Gastrocnemius medialis (tissue), 4 donors: ENCODE measurements around the gene GPR15LG. TPM values are rescaled to one million over a fixed set of nuclear protein-coding genes. Genes with fewer than 3 reads are reported as not detected.

Experiments
- ATAC-seq, 2 donors: fragments of 150-250 bp; one replicate each; pipeline ENCODE4 v1.9.1; 2016
- DNase-seq, 2 donors: peaks; one replicate each; pipeline ENCODE4 v3.0.0-alpha.2; 2019
- H3K27ac ChIP-seq, 4 donors: fragments of 200-600 bp; sonication (generic); 1 replicate in 1 of 4; 2 replicates in 3 of 4; pipeline ENCODE4 v1.5.1; 2016 to 2018; ENCODE audit warnings: mild to moderate bottlenecking in 2 of 4, moderate library complexity in 1 of 4
- H3K27me3 ChIP-seq, 3 donors: fragments of 200-600 bp; sonication (generic) in 2 of 3; 1 replicate in 1 of 3; 2 replicates in 2 of 3; pipeline versions ENCODE4 v1.5.1 to v1.6.0; 2016 to 2019; ENCODE audit warnings: mild to moderate bottlenecking in 1 of 3, moderate library complexity in 1 of 3
- H3K36me3 ChIP-seq, 2 donors: fragments of 200-600 bp; sonication (generic) in 1 of 2; one replicate each; pipeline ENCODE4 v1.5.1; 2017 to 2018
- H3K4me1 ChIP-seq, 2 donors: fragments of 200-600 bp; sonication (generic) in 1 of 2; one replicate each; pipeline ENCODE4 v1.5.1; 2016 to 2017; ENCODE audit warnings: mild to moderate bottlenecking in 2 of 2
- H3K4me3 ChIP-seq, 4 donors: fragments of 200-600 bp; sonication (generic) in 3 of 4; 1 replicate in 1 of 4; 2 replicates in 3 of 4; pipeline ENCODE4 v1.5.1; 2016 to 2019; ENCODE audit warnings: mild to moderate bottlenecking in 2 of 4
- H3K9me3 ChIP-seq, 3 donors: fragments of 200-600 bp; sonication (generic) in 2 of 3; 1 replicate in 1 of 3; 2 replicates in 2 of 3; pipeline ENCODE4 v1.5.1; 2016 to 2019
- CTCF ChIP-seq, 5 experiments: fragments of 450-650 bp in 3 of 5; fragments of 200-600 bp in 2 of 5; sonication (generic) in 2 of 5; IDR thresholded peaks in 4 of 5; conservative IDR thresholded peaks in 1 of 5; 1 replicate in 4 of 5; 2 replicates in 1 of 5; pipeline ENCODE4 v1.5.1; 2016 to 2019; ENCODE audit warnings: antibody characterized with exemption in 5 of 5, mild to moderate bottlenecking in 3 of 5, moderate library complexity in 3 of 5
- POLR2A ChIP-seq, 2 donors: fragments of 450-650 bp; IDR thresholded peaks; one replicate each; pipeline ENCODE4 v1.6.1; 2017; ENCODE audit warnings: antibody characterized with exemption in 2 of 2, mild to moderate bottlenecking in 2 of 2, moderate library complexity in 2 of 2
- in situ Hi-C, 4 donors: fragments of 200-750 bp; cut with MboI; loops; one replicate each; pipeline versions ENCODE4 v1.15.0 to v1.8.0; 2017; ENCODE audit warnings: low sequenced_read_pairs in 4 of 4
- intact Hi-C: fragments of 100-400 bp; cut with DNase I; formaldehyde crosslinking; loops from one replicate; pipeline ENCODE4 v1.15.1; 2023; ENCODE audit warnings: low total_unique reads
- total RNA-seq, 4 donors: library from RNA; depleted of rRNA; stranded (reverse); fragments of >200 nt; gene quantifications; one replicate each; pipeline versions ENCODE4 v1.1.0 to v1.2.3, GENCODE V29; 2016

GPR15LG gene
- total RNA-seq, 4 donors from 2014 or later, result 0.92 TPM; not detected in 3

- Histone ChIP-seq H3K27me3 (peaks cover 0 to 1% (median 0%) of the 10 kb centered on the region in 3 donors), H3K27ac (no peak overlapping the region), H3K36me3 (no peaks in the 10 kb centered on the region), H3K4me3 (no peak overlapping the region), H3K4me1 (no peaks in the 10 kb centered on the region), H3K9me3 (no peaks in the 10 kb centered on the region)
- DNase-seq (no peak), ATAC-seq (no peak)
- no peak for TF ChIP-seq POLR2A (IDR thresholded peaks at IDR 0.05)
- no peak for TF ChIP-seq CTCF (IDR thresholded peaks at IDR 0.05 in 4 of 5, conservative IDR thresholded peaks at IDR 0.05 in 1 of 5)
- in situ Hi-C loops, result no loop called here
- intact Hi-C loops, result no loop called here
Observed at GRCh38 chr10:84188815-84189214, 15.2 kb downstream of the GPR15LG start.

- Histone ChIP-seq H3K4me1 (peaks cover 0 to 3% of the 10 kb centered on the region in 2 donors), H3K9me3 (no peaks in the 10 kb centered on the region), H3K27me3 (peaks cover 13 to 17% (median 16%) of the 10 kb centered on the region in 3 donors), H3K4me3 (no peak overlapping the region), H3K36me3 (no peaks in the 10 kb centered on the region), H3K27ac (no peak overlapping the region)
- TF ChIP-seq POLR2A (IDR thresholded peaks at IDR 0.05), result no peak
- no peak for TF ChIP-seq CTCF (IDR thresholded peaks at IDR 0.05 in 4 of 5, conservative IDR thresholded peaks at IDR 0.05 in 1 of 5)
- in situ Hi-C loops, result no loop called here
- intact Hi-C loops, result no loop called here
- ATAC-seq (no peak), DNase-seq (no peak)
Observed at GRCh38 chr10:84190621-84191020, 17.0 kb downstream of the GPR15LG start.

GRCh38 chr10:84191106-84191505 lies 17.5 kb downstream of the GPR15LG start:
- TF ChIP-seq POLR2A (IDR thresholded peaks at IDR 0.05) (no peak), CTCF (IDR thresholded peaks at IDR 0.05 in 4 of 5, conservative IDR thresholded peaks at IDR 0.05 in 1 of 5) (no peak)
- DNase-seq (no peak), ATAC-seq (no peak)
- Histone ChIP-seq H3K27ac (no peak overlapping the region), H3K9me3 (no peaks in the 10 kb centered on the region), H3K4me3 (no peak overlapping the region), H3K27me3 (peaks cover 15 to 22% (median 17%) of the 10 kb centered on the region in 3 donors), H3K36me3 (no peaks in the 10 kb centered on the region), H3K4me1 (peaks cover 0 to 3% of the 10 kb centered on the region in 2 donors)
- intact Hi-C loops, result no loop called here
- in situ Hi-C loops, result no loop called here

- intact Hi-C loops, result no loop called here
- H3K27ac ChIP-seq, result no peak overlapping the region
- peaks cover 15 to 25% (median 20%) of the 10 kb centered on the region in 3 donors for H3K27me3 ChIP-seq
- peaks cover 0 to 3% of the 10 kb centered on the region in 2 donors for H3K4me1 ChIP-seq
- no peaks in the 10 kb centered on the region for H3K9me3 ChIP-seq
- TF ChIP-seq CTCF (IDR thresholded peaks at IDR 0.05 in 4 of 5, conservative IDR thresholded peaks at IDR 0.05 in 1 of 5), result no peak
- no peak for TF ChIP-seq POLR2A (IDR thresholded peaks at IDR 0.05)
- ATAC-seq (no peak), DNase-seq (no peak)
- in situ Hi-C loops, result no loop called here
- H3K4me3 ChIP-seq, result no peak overlapping the region
- H3K36me3 ChIP-seq, result no peaks in the 10 kb centered on the region
Observed at GRCh38 chr10:84193327-84193726, 19.7 kb downstream of the GPR15LG start.

GRCh38 chr10:84193846-84194423 lies 20.3 kb downstream of the GPR15LG start:
- peak overlapping the region; percentile 28 to 53 (median 46) for H3K4me3 ChIP-seq
- no peak for ATAC-seq
- DNase-seq, result no peak
- no peaks in the 10 kb centered on the region for H3K36me3 ChIP-seq
- peaks cover 15 to 25% (median 20%) of the 10 kb centered on the region in 3 donors for H3K27me3 ChIP-seq
- in situ Hi-C loops, result no loop called here
- TF ChIP-seq POLR2A (IDR thresholded peaks at IDR 0.05), result no peak
- no peak for TF ChIP-seq CTCF (IDR thresholded peaks at IDR 0.05 in 4 of 5, conservative IDR thresholded peaks at IDR 0.05 in 1 of 5)
- peaks cover 0 to 3% of the 10 kb centered on the region in 2 donors for H3K4me1 ChIP-seq
- no peaks in the 10 kb centered on the region for H3K9me3 ChIP-seq
- intact Hi-C loops, result no loop called here
- H3K27ac ChIP-seq, result no peak overlapping the region
